Lung (tissue), 12 donors: Measurements from ENCODE around the gene DDN. TPM values are rescaled to one million over a fixed set of nuclear protein-coding genes. Genes with fewer than 3 reads are reported as not detected.
A peak's percentile ranks its signal among the peaks of the same experiment; 100 is the strongest.

Experiments
- ATAC-seq: fragments of 200-7000 bp; cut with Tn5 transposase; one replicate; pipeline ENCODE4 v1.9.1; 2020; ENCODE audit warnings: moderate number of reproducible peaks; ENCODE audit not compliant: insufficient read depth, low FRiP score
- DNase-seq, 3 donors: peaks; one replicate each; pipeline ENCODE4 v3.0.0-alpha.2; 2013 to 2017
- H3K27ac ChIP-seq, 2 donors: one replicate each; pipeline ENCODE4 v1.5.1; 2013; ENCODE audit warnings: mild to moderate bottlenecking in 2 of 2, moderate library complexity in 2 of 2, control low read depth in 1 of 2, inconsistent platforms in 1 of 2, low read depth in 1 of 2, low read length in 1 of 2
- H3K27me3 ChIP-seq, 3 donors: one replicate each; pipeline ENCODE4 v1.5.1; 2013; ENCODE audit warnings: low read length in 2 of 3; ENCODE audit not compliant: control insufficient read depth in 3 of 3, insufficient read depth in 3 of 3
- H3K36me3 ChIP-seq, 4 donors: one replicate each; pipeline ENCODE4 v1.5.1; 2013; ENCODE audit warnings: low read length in 4 of 4, mild to moderate bottlenecking in 1 of 4, moderate library complexity in 1 of 4; ENCODE audit not compliant: control insufficient read depth in 4 of 4, insufficient read depth in 4 of 4
- H3K4me1 ChIP-seq, 5 donors: one replicate each; pipeline ENCODE4 v1.5.1; 2013; ENCODE audit warnings: low read length in 5 of 5, mild to moderate bottlenecking in 2 of 5, moderate library complexity in 1 of 5; ENCODE audit not compliant: control insufficient read depth in 5 of 5, insufficient read depth in 5 of 5
- H3K4me3 ChIP-seq: one replicate; pipeline ENCODE4 v1.5.1; 2013; ENCODE audit warnings: mild to moderate bottlenecking, control low read depth, moderate library complexity
- H3K9ac ChIP-seq, 2 donors: one replicate each; pipeline ENCODE4 v1.5.1; 2013; ENCODE audit warnings: low read length in 2 of 2, control low read depth in 1 of 2; ENCODE audit not compliant: insufficient read depth in 1 of 2
- H3K9me3 ChIP-seq, 4 donors: one replicate each; pipeline ENCODE4 v1.5.1; 2013; ENCODE audit warnings: low read length in 3 of 4, mild to moderate bottlenecking in 1 of 4, moderate library complexity in 1 of 4; ENCODE audit not compliant: control insufficient read depth in 4 of 4, insufficient read depth in 3 of 4
- CTCF ChIP-seq: IDR thresholded peaks from 2 replicates; pipeline ENCODE4 v1.5.1; 2012; ENCODE audit warnings: mild to moderate bottlenecking; ENCODE audit errors: control extremely low read depth, extremely low read depth
- WGBS, 2 donors: extraction: QIAGEN DNeasy Blood & Tissue Kit; methylation state at CpG; one replicate each; pipeline ENCODE4 v1.1.7; 2013; 5-methylcytosine and 5-hydroxymethylcytosine counted together
- polyA plus RNA-seq, 2 donors: library from polyadenylated mRNA; stranded (reverse); fragments of 200-250 nt; gene quantifications; one replicate each; pipeline ENCODE4 v1.2.1, GENCODE V29; 2013
- total RNA-seq, 2 donors: library from RNA; depleted of rRNA in 1 of 2; stranded (reverse); fragments of >200 nt in 1 of 2; gene quantifications; one replicate each; pipeline ENCODE4 v1.2.1, GENCODE V29; 2014 to 2021
- donor health status: control.
- donor health status: control.
- donor health status: Bipolar disorder and iron deficiency.
- donor health status: healthy.
- donor health status: DM: yes; HTN: yes; CAD: no.

The DDN gene
- total and polyA plus RNA-seq, 4 donors: 0.04 to 0.12 (median 0.09) TPM

DNA sequence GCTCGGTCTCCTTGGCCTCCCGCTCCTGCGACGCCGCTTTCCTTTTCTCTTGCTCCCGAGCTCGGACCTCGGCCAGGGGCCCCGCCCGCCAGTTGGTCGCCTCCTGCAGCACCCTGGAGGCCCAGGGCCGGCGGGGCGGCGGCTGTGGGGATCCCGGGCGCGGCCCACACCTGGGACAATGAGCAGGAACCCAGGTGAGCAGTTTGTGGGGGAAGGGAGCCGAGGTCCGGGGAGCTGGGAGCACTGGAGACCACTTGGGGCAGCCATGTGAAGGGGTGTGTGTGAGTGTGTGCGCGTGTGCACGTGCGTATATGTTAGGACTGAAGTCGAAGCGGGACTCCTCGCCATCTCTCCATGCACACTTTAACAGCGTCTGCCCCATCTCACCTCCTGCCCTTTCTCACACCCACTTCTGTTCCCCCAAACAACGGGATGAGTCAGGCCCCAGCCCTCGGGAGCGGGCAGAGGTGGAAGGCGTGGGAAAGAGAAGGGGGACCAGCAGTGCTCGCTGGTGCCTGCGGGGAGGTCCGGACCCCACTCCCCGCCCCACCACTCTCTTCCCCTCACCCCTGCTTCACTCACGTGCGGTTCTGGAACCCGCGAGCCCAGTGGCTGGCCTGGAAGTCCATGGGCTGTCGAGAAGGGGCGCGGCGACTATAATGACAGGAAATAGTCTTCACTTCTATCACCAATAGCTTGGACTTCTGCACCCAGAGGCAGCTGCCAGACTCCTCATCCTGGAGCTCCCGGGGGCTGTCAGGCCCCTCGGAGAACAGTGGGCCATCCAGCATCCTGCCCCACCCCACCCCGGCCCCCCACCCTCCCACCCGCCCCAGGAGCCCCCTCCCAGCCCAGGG is 450 bp downstream of the DDN start:
- ATAC-seq (no peak), DNase-seq (peak; percentile 38 to 44 (median 44))
- Histone ChIP-seq H3K27me3 (peaks cover 12 to 48% (median 43%) of the 10 kb centered on the region in 3 donors), H3K4me1 (peaks cover 2 to 31% (median 8%) of the 10 kb centered on the region in 5 donors), H3K27ac (no peak overlapping the region), H3K9ac (no peak overlapping the region), H3K4me3 (peak overlapping the region; percentile 10), H3K36me3 (peaks cover 12 to 23% (median 19%) of the 10 kb centered on the region in 4 donors), H3K9me3 (peaks cover 0 to 15% (median 0%) of the 10 kb centered on the region in 4 donors)
- 1 to 3% methylated on average over 47 to 48 of the region's 48 CpGs for WGBS, 2 donors
- no peak for TF ChIP-seq CTCF

- no peak for TF ChIP-seq CTCF
- Histone ChIP-seq H3K4me3 (peak overlapping the region; percentile 10), H3K4me1 (peaks cover 2 to 31% (median 8%) of the 10 kb centered on the region in 5 donors), H3K36me3 (peaks cover 7 to 16% (median 13%) of the 10 kb centered on the region in 4 donors), H3K9ac (no peak overlapping the region), H3K9me3 (peaks cover 0 to 11% (median 0%) of the 10 kb centered on the region in 4 donors), H3K27ac (no peak overlapping the region), H3K27me3 (peaks cover 12 to 55% (median 48%) of the 10 kb centered on the region in 3 donors)
- no peak for ATAC-seq
- 2 to 4% methylated on average over 46 to 57 of the region's 57 CpGs for WGBS, 2 donors
- peak in 2 of 3 donors; percentile 15 to 23 for DNase-seq
Observed at GRCh38 chr12:48997719-48998496, 1.3 kb downstream of the DDN start.

- Histone ChIP-seq H3K27me3 (peaks cover 6 to 57% (median 52%) of the 10 kb centered on the region in 3 donors), H3K36me3 (peaks cover 0 to 10% (median 5%) of the 10 kb centered on the region in 4 donors), H3K9ac (no peak overlapping the region), H3K4me1 (peaks cover 2 to 31% (median 8%) of the 10 kb centered on the region in 5 donors), H3K27ac (no peak overlapping the region), H3K4me3 (peak overlapping the region; percentile 20), H3K9me3 (peaks cover 0 to 7% (median 0%) of the 10 kb centered on the region in 4 donors)
- ATAC-seq: peak; percentile 61
- WGBS, 2 donors: 4 to 5% methylated on average over 70 to 71 of the region's 71 CpGs
- peak; percentile 55 for TF ChIP-seq CTCF
- peak; percentile 75 to 79 (median 78) for DNase-seq
Observed at GRCh38 chr12:48996794-48997718, 2.1 kb downstream of the DDN start.
